GM12891 (cell line): Measurements from ENCODE around the gene JUP.

Experiments
- DNase-seq: peaks from one replicate; pipeline ENCODE4 v3.0.0; 2011; ENCODE audit warnings: low spot score; ENCODE audit not compliant: insufficient read length
- FAIRE-seq: peaks from 2 replicates; lab custom pipeline; 2011; peaks lifted over from hg19 to GRCh38; lab: Jason Lieb, UNC
- PAX5 ChIP-seq: IDR thresholded peaks from 2 replicates; pipeline ENCODE4 v1.6.1; 2011; ENCODE audit warnings: low read length, moderate library complexity, mild to moderate bottlenecking; ENCODE audit not compliant: insufficient read depth, severe bottlenecking
- POLR2A ChIP-seq: IDR thresholded peaks from 2 replicates; pipeline ENCODE4 v1.6.1; 2011; ENCODE audit warnings: low read depth, low read length, control low read depth
- POLR2AphosphoS5 ChIP-seq: IDR thresholded peaks from 2 replicates; pipeline ENCODE4 v1.6.1; 2011; ENCODE audit warnings: low read depth, low read length, control low read depth
- POU2F2 ChIP-seq: IDR thresholded peaks from 2 replicates; pipeline ENCODE4 v1.6.1; 2011; ENCODE audit warnings: low read depth, mild to moderate bottlenecking, control low read depth, low read length, moderate library complexity
- SPI1 ChIP-seq: IDR thresholded peaks from 2 replicates; pipeline ENCODE4 v1.6.1; 2011; ENCODE audit warnings: low read depth, low read length, control low read depth
- TAF1 ChIP-seq: IDR thresholded peaks from 2 replicates; pipeline ENCODE4 v1.6.1; 2011; ENCODE audit warnings: low read depth, low read length, control low read depth

JUP gene

GRCh38 chr17:41821776-41822175, 35.3 kb upstream of the JUP start:
- TF ChIP-seq TAF1 (no peak), POLR2A (no peak), SPI1 (no peak), POU2F2 (no peak), PAX5 (no peak), POLR2AphosphoS5 (no peak)
- FAIRE-seq, result no peak
- no peak for DNase-seq

GRCh38 chr17:41818024-41818423, 31.5 kb upstream of the JUP start:
- FAIRE-seq (no peak), DNase-seq (no peak)
- TF ChIP-seq POLR2AphosphoS5 (no peak), SPI1 (no peak), PAX5 (no peak), POLR2A (no peak), POU2F2 (no peak), TAF1 (no peak)

- FAIRE-seq, result no peak
These were observed 30.3 kb upstream of the JUP start for GRCh38 chr17:41816637-41817320.

GRCh38 chr17:41814195-41814594, 27.7 kb upstream of the JUP start:
- DNase-seq (no peak), FAIRE-seq (no peak)
- no peak for TF ChIP-seq SPI1
- TF ChIP-seq PAX5, result no peak
- TF ChIP-seq POU2F2, result no peak
- no peak for TF ChIP-seq POLR2AphosphoS5
- no peak for TF ChIP-seq TAF1
- no peak for TF ChIP-seq POLR2A

More at GRCh38 chr17:41816637-41817320, 30.3 kb upstream of the JUP start:
- DNase-seq, result no peak
- TF ChIP-seq TAF1 (no peak), POLR2AphosphoS5 (no peak), POLR2A (no peak), PAX5 (no peak), SPI1 (no peak), POU2F2 (no peak)

GRCh38 chr17:41813699-41814124, 27.2 kb upstream of the JUP start:
- DNase-seq, result no peak
- no peak for FAIRE-seq
- TF ChIP-seq PAX5 (no peak), TAF1 (no peak), SPI1 (no peak), POLR2A (no peak), POLR2AphosphoS5 (no peak), POU2F2 (no peak)

- no peak for DNase-seq
- no peak for FAIRE-seq
- TF ChIP-seq TAF1 (no peak), POLR2A (no peak), POLR2AphosphoS5 (no peak), PAX5 (no peak), SPI1 (no peak), POU2F2 (no peak)
These were observed 26.7 kb upstream of the JUP start for GRCh38 chr17:41813152-41813680.

- TF ChIP-seq POLR2A, result no peak
- no peak for TF ChIP-seq SPI1
- TF ChIP-seq PAX5, result no peak
- FAIRE-seq, result no peak
- peak; percentile 59 for DNase-seq
These were observed 26.1 kb upstream of the JUP start, which contains the start of gene FKBP10 for GRCh38 chr17:41812381-41813151. Gene FKBP10 (plus strand): TSS chr17:41813004. CDS start chr17:41813035, 31 bp downstream.

GRCh38 chr17:41811549-41812380, 25.3 kb upstream of the JUP start, which contains the start of gene P3H4:
Gene P3H4 (minus strand): TSS chr17:41811949. CDS start chr17:41811915, 34 bp downstream.
- TF ChIP-seq POLR2AphosphoS5 (no peak), PAX5 (no peak), POU2F2 (no peak), TAF1 (no peak), SPI1 (no peak), POLR2A (no peak)
- FAIRE-seq (peak; percentile 82), DNase-seq (peak; percentile 81)
